GM12872 (cell line): ENCODE data around the gene PKN2.

ENCODE experiments used
- TF ChIP-seq, protein P1 (sequence below): IDR thresholded peaks from 3 replicates; pipeline ENCODE4 v1.5.1; 2011; ENCODE audit warnings: low read depth, mild to moderate bottlenecking, low read length, moderate library complexity; ENCODE audit not compliant: insufficient read depth

The PKN2 gene

DNA sequence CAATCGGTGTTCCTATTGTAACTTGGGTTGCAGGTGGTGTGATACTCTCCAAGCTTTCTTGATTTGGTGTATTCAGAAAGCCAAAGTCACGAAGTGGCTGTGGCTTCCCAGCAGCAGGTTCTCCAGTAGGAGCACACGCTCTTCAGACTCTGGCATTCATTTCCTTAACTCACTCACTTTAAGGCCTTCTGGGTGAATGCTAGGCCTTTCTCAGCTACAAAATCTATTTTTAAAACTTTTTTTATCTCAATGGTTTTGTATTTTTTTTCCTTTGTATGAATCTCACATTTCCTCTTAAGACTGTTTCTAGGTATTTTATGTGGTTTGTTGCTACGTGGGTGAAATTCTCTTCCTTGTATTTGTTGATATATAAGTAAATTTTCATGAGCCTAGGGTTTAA is 22.9 kb upstream of the PKN2 start:
- TF ChIP-seq, protein P1, sequence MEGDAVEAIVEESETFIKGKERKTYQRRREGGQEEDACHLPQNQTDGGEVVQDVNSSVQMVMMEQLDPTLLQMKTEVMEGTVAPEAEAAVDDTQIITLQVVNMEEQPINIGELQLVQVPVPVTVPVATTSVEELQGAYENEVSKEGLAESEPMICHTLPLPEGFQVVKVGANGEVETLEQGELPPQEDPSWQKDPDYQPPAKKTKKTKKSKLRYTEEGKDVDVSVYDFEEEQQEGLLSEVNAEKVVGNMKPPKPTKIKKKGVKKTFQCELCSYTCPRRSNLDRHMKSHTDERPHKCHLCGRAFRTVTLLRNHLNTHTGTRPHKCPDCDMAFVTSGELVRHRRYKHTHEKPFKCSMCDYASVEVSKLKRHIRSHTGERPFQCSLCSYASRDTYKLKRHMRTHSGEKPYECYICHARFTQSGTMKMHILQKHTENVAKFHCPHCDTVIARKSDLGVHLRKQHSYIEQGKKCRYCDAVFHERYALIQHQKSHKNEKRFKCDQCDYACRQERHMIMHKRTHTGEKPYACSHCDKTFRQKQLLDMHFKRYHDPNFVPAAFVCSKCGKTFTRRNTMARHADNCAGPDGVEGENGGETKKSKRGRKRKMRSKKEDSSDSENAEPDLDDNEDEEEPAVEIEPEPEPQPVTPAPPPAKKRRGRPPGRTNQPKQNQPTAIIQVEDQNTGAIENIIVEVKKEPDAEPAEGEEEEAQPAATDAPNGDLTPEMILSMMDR, result no peak

DNA sequence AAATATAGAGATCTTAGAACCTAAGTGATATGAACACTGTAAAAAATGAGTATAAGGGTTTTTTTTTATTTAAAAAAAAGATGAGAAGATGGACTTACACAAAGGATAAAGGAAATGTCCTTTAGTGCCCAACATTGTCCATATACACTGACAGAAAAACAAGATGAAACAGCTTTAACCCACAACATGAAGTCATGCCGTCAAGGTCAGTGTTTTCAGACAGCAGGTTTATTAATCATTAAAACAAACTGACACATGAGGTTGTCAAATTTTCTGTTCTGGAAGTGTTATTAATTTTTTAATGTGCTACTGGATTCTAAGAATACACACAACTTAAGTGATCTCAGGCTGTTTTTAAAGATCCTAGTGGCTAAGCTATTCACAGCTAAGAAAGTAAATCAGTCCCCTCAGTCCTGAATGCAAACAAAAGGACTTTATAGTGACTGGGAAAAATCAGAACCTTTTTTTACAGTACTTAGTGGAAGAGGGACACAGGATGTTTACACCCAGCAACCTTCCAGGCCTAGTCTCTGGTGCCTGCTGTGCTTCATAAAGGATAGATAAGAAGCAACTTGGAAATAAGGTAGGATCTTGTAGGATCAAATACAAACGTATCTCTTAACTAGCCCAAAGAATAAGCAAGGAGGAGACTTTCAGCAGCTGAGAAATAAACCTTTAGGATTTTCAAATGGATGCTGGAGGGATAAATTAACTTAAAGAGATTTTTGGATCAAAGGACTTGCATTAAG is 21.9 kb upstream of the PKN2 start:
- TF ChIP-seq, protein P1, result no peak

DNA sequence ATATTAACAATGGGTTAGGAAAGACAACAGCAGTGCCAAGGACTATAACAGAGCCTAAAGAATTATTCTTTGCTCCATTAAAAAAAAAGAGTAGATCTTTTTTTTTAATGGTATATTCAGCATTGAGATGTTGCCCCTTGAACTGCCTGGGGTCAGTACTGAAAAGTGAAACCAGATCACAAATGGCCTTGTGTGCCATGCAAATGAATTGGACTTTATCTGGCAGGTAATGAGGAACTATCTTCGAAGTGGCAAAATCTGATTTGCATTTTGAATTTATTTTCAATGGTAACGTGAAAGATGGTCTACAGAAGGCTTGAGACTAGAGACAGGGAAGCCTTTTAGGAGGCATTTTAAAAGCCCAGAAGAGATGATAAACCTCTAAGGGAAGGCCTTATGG is 21.4 kb upstream of the PKN2 start:
- TF ChIP-seq, protein P1, result no peak

DNA sequence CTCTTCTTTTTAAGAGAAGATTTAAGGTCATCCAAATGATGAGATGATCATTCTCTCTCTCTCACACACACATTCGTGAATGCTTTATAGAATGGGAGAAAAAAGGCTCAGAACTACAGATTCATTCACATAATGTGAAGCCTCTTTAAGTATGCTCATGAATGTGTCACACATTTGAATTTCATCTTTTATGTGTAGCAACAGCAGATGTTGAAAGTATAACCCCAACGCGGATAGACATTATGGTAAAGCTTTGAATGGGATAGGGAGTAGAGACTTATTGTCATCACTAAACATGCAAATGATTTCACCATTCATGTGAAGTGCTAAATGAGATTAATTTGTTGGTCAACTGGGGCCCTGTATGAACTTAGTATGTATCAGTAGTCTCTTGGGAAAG is 15.7 kb upstream of the PKN2 start:
- TF ChIP-seq, protein P1, result no peak

DNA sequence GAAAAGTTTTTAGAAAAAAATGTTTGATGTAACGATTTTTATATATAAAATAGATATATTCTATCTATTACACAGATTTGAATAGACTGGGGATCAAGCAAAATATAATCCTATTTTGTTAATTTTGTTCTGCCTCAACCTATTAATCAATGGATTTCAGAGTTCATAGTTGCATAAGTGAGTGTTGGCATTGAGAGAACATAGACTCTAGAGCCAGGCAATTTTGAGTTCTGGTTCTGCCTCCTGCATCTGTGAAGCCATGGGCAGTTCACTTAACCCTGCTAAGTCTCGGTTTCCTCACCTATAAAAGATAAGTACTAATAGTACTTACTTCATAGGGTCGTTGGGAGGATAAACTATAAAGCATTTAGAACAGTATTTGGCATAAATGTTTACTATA is 13.6 kb upstream of the PKN2 start:
- TF ChIP-seq, protein P1, result no peak

DNA sequence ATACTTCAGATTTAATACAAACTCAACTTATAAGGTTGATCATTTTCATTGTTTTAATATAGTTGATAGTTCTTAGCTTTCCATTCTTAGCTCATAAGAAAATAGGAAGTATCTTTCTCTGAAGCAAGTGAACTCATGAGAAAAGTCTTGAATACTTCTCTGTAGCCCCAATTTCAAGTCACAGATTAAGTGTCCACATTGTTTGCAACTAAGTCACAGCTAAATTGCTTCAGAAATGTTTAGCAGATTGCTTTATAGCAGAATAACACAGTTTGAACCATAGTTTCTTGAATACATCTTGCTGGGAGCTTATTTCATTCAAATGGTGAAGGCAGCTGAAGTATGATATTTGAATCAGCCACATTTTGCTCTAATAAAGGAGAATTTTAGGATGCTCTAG is 10.6 kb upstream of the PKN2 start:
- TF ChIP-seq, protein P1, result no peak

DNA sequence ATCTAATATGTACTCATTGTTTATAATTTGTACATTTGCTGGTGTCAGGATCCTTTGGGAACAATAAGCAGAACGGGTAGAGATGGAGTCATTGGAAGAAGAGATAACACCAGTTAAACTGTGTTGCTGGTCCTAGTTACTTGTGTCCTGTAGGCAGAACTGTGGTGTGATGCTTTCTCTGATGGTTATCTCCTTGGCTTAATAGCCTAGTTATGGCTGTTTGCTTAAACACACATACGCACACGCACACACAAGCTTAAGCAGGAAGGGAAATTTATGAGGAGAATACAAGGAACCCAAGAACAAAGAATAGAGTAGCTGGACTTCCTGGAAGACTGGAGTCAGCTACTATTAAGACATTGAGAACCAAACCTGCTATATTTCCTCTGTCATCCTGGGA is 5.7 kb upstream of the PKN2 start:
- TF ChIP-seq, protein P1, result no peak
